PC-3 (cell line): ENCODE results near the gene SDHD. TPM values are rescaled to one million over a fixed set of nuclear protein-coding genes. Genes with fewer than 3 reads are reported as not detected.
"Not testable (repeated sequence)": the region's sequence is repeated elsewhere in the genome, so short reads cannot be mapped to it uniquely, and the experiment has no call there.

ENCODE experiments used
- ATAC-seq: fragments of 200-7000 bp; cut with Tn5 transposase; 2 replicates; pipeline ENCODE4 v1.9.1; 2020; ENCODE audit warnings: mild to moderate bottlenecking, moderate library complexity
- BruUV-seq: library from RNA; stranded (reverse); fragments of 400-500 nt; replicated peaks from 2 replicates; lab custom pipeline; 2021; lab: Mats Ljungman, UMichigan
- CTCF ChIA-PET: fragments of 300-600 bp; sonication (Branson Sonifier 250); formaldehyde crosslinking; loops from one replicate; lab custom pipeline; 2022; ENCODE audit warnings: antibody characterized with exemption; lab: Charles Lee
- POLR2A ChIA-PET: fragments of 300-600 bp; sonication (Branson Sonifier 250); formaldehyde crosslinking; loops from one replicate; lab custom pipeline; 2022; ENCODE audit warnings: antibody characterized with exemption; ENCODE audit not compliant: unreplicated experiment; lab: Charles Lee
- DNase-seq: peaks from one replicate; pipeline ENCODE4 v3.0.0-alpha.2; 2015
- H2AFZ ChIP-seq: fragments of 300-600 bp; sonication (generic); 2 replicates; pipeline ENCODE4 v1.6.0; 2016; ENCODE audit warnings: antibody characterized with exemption, low read length
- H3F3A ChIP-seq: fragments of 300-600 bp; sonication (generic); one replicate; pipeline ENCODE4 v1.6.0; 2017; ENCODE audit warnings: antibody characterized with exemption, low read length, control low read depth, mild to moderate bottlenecking; ENCODE audit not compliant: unreplicated experiment
- H3K27ac ChIP-seq: fragments of 300-600 bp; sonication (generic); 2 replicates; pipeline ENCODE4 v1.5.1; 2016; ENCODE audit warnings: mild to moderate bottlenecking, low read length
- H3K27me3 ChIP-seq: fragments of 300-600 bp; sonication (generic); 2 replicates; pipeline ENCODE4 v1.6.1; 2016; ENCODE audit warnings: low read length, mixed read lengths
- H3K36me3 ChIP-seq: fragments of 300-600 bp; sonication (generic); 2 replicates; pipeline ENCODE4 v1.6.1; 2016; ENCODE audit warnings: low read depth, mixed run types, low read length, mixed read lengths
- H3K4me1 ChIP-seq: fragments of 300-600 bp; sonication (generic); 2 replicates; pipeline ENCODE4 v1.5.1; 2016; ENCODE audit warnings: low read length; ENCODE audit not compliant: insufficient read depth
- H3K4me2 ChIP-seq: fragments of 300-600 bp; sonication (generic); 2 replicates; pipeline ENCODE4 v1.6.0; 2016; ENCODE audit warnings: low read length
- H3K4me3 ChIP-seq: fragments of 300-600 bp; sonication (generic); 2 replicates; pipeline ENCODE4 v1.5.1; 2016; ENCODE audit warnings: mild to moderate bottlenecking, low read length, mixed read lengths
- H3K79me2 ChIP-seq: fragments of 300-600 bp; sonication (generic); 2 replicates; pipeline ENCODE4 v1.6.1; 2017; ENCODE audit warnings: low read length, mixed read lengths
- H3K9ac ChIP-seq: fragments of 300-600 bp; sonication (generic); 2 replicates; pipeline ENCODE4 v1.6.0; 2016; ENCODE audit warnings: mild to moderate bottlenecking, low read length
- H3K9me2 ChIP-seq: fragments of 300-600 bp; sonication (generic); replicated peaks from 2 replicates; pipeline ENCODE4 v1.6.1; 2016; ENCODE audit warnings: mixed run types, low read length, mixed read lengths
- H3K9me3 ChIP-seq: fragments of 300-600 bp; sonication (generic); 2 replicates; pipeline ENCODE4 v1.6.1; 2016; ENCODE audit warnings: low read length, mixed read lengths
- H4K20me1 ChIP-seq: fragments of 300-600 bp; sonication (generic); 2 replicates; pipeline ENCODE4 v1.6.1; 2016; ENCODE audit warnings: low read length, mixed read lengths
- CTCF ChIP-seq: fragments of 300-600 bp; sonication (generic); conservative IDR thresholded peaks from 2 replicates; pipeline ENCODE4 v1.5.1; 2017; ENCODE audit warnings: antibody characterized with exemption, low read depth, mild to moderate bottlenecking, low read length
- EZH2 ChIP-seq: fragments of 300-600 bp; sonication (generic); IDR thresholded peaks from one replicate; pipeline ENCODE4 v1.6.1; 2017; ENCODE audit warnings: antibody characterized with exemption, mild to moderate bottlenecking, low read length; ENCODE audit not compliant: unreplicated experiment
- EZH2phosphoT487 ChIP-seq: fragments of 300-600 bp; sonication (generic); IDR thresholded peaks from 2 replicates; pipeline ENCODE4 v1.6.1; 2018; ENCODE audit warnings: mild to moderate bottlenecking, antibody characterized with exemption, low read length, borderline replicate concordance
- intact Hi-C: fragments of 100-400 bp; cut with micrococcal nuclease; formaldehyde crosslinking; loops from 2 replicates; pipeline ENCODE4 v1.9.0; 2023
- total RNA-seq: library from RNA; depleted of rRNA; stranded (reverse); fragments of >200 nt; gene quantifications from 2 replicates; pipeline ENCODE4 v1.2.3, GENCODE V29; 2014

Gene SDHD
- total RNA-seq, 1 experiment from 2014 or later: 184 TPM

- H3K27ac ChIP-seq, BruUV-seq, H3K9me2 ChIP-seq, H3K4me1 ChIP-seq, H3F3A ChIP-seq, H4K20me1 ChIP-seq, H3K4me2 ChIP-seq, H3K9ac ChIP-seq, H3K27me3 ChIP-seq, H3K4me3 ChIP-seq, H3K9me3 ChIP-seq, CTCF ChIA-PET, H2AFZ ChIP-seq, ATAC-seq, intact Hi-C loops, DNase-seq: not testable (repeated sequence)
- POLR2A ChIA-PET: interaction anchor here (0.6 to 0.7 kb wide), 2 partner anchors 25 to 1242 kb away, joined by 7 to 15 read pairs; no protein-coding TSS in a partner anchor
- Histone ChIP-seq H3K79me2 (peaks cover 11% of the 10 kb centered on the region; the same call in 1 of the 2 replicates), H3K36me3 (peaks cover 71% of the 10 kb centered on the region)
Observed at GRCh38 chr11:112048256-112048655, 38.4 kb upstream of the SDHD start.

GRCh38 chr11:112049777-112050176 is 36.9 kb upstream of the SDHD start:
- H2AFZ ChIP-seq: no peak overlapping the region
- H3K4me1 ChIP-seq: 0 out of 2 replicates have a peak, but pooled peaks cover 4% of the 10 kb centered on the region
- DNase-seq: no peak
- POLR2A ChIA-PET: no interaction called here
- no peak overlapping the region for H3K9ac ChIP-seq
- H3K27ac ChIP-seq: no peak overlapping the region
- peaks cover 11% of the 10 kb centered on the region; the same call in 1 of the 2 replicates for H3K79me2 ChIP-seq
- no peak overlapping the region for H3K4me2 ChIP-seq
- no peaks in the 10 kb centered on the region for H4K20me1 ChIP-seq
- no peak for ATAC-seq
- intact Hi-C loops: no loop called here
- H3F3A ChIP-seq: no peaks in the 10 kb centered on the region
- CTCF ChIA-PET: no interaction called here
- BruUV-seq: no TSS peak
- no peaks in the 10 kb centered on the region for H3K9me2 ChIP-seq
- H3K36me3 ChIP-seq: peaks cover 68% of the 10 kb centered on the region
- no peaks in the 10 kb centered on the region for H3K9me3 ChIP-seq
- TF ChIP-seq CTCF: no peak
- TF ChIP-seq EZH2: no peak
- no peak for TF ChIP-seq EZH2phosphoT487
- H3K27me3 ChIP-seq: no peaks in the 10 kb centered on the region
- H3K4me3 ChIP-seq: no peak overlapping the region

GRCh38 chr11:112050721-112051120 is 36.0 kb upstream of the SDHD start:
- Histone ChIP-seq H3F3A (no peaks in the 10 kb centered on the region), H3K27me3 (no peaks in the 10 kb centered on the region), H2AFZ (no peak overlapping the region), H3K36me3 (peaks cover 62% of the 10 kb centered on the region), H4K20me1 (no peaks in the 10 kb centered on the region), H3K9me2 (no peaks in the 10 kb centered on the region), H3K4me3 (no peak overlapping the region), H3K9me3 (no peaks in the 10 kb centered on the region), H3K27ac (no peak overlapping the region), H3K9ac (no peak overlapping the region), H3K4me2 (no peak overlapping the region), H3K79me2 (peaks cover 11% of the 10 kb centered on the region; the same call in 1 of the 2 replicates), H3K4me1 (0 out of 2 replicates have a peak, but pooled peaks cover 4% of the 10 kb centered on the region)
- TF ChIP-seq CTCF (no peak), EZH2 (no peak)
- ATAC-seq (no peak), DNase-seq (no peak)
- no TSS peak for BruUV-seq
- intact Hi-C loops: no loop called here
- POLR2A ChIA-PET: no interaction called here
- CTCF ChIA-PET: no interaction called here
